ENCODE measurements around the gene ATOX1. TPM values are rescaled to one million over a fixed set of nuclear protein-coding genes. Genes with fewer than 3 reads are reported as not detected.

Gene ATOX1
- total and polyA plus RNA-seq, 9 of the 15 experiments (the other 6 are each of a cell fraction or from before 2014, with no cell fraction given) = 59.2 to 318 (median 86.2) TPM

DNA sequence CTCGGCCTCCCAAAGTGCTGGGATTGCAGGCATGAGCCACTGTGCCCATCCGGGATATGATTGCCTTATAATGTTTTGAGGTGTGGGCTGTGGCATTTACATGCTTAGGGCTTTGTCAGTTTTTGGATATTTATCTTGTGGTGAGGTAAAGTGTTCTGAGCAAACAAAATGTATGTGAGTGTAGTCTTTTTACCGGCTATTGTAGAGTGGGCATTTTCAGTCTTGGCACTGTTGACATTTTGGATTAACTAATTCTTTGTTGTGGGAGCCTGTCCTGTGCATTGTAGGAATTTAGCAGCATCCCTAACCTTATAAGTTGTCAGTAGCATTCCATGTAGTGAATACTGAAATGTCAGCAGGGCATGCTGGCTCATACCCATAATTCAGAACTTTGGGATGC, 34.9 kb upstream of the ATOX1 start (continued):
- TF ChIP-seq, protein P1, sequence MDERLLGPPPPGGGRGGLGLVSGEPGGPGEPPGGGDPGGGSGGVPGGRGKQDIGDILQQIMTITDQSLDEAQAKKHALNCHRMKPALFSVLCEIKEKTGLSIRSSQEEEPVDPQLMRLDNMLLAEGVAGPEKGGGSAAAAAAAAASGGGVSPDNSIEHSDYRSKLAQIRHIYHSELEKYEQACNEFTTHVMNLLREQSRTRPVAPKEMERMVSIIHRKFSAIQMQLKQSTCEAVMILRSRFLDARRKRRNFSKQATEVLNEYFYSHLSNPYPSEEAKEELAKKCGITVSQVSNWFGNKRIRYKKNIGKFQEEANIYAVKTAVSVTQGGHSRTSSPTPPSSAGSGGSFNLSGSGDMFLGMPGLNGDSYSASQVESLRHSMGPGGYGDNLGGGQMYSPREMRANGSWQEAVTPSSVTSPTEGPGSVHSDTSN (CRISPR knock-in tag; IDR thresholded peaks at IDR 0.05; ENCODE audit: low read depth) = no peak
- TF ChIP-seq, protein P1 (tag; conservative IDR thresholded peaks at IDR 0.05; ENCODE audit: low read depth) = no peak
- TF ChIP-seq RAD51 (IDR thresholded peaks at IDR 0.05; ENCODE audit: borderline replicate concordance, low read depth) (no peak), RBM39 (optimal IDR thresholded peaks at IDR 0.05; ENCODE audit: low read depth, low read length) (no peak), SP1 (CRISPR knock-in tag; IDR thresholded peaks at IDR 0.05) (no peak), ZNF717 (CRISPR knock-in tag; IDR thresholded peaks at IDR 0.05) (no peak), SRSF9 (IDR thresholded peaks at IDR 0.05; ENCODE audit: borderline replicate concordance, low read depth, low read length) (no peak), ZNF398 (CRISPR knock-in tag; IDR thresholded peaks at IDR 0.05) (no peak), MTA2 (IDR thresholded peaks at IDR 0.05; ENCODE audit: low read depth) (no peak), ZNF830 (CRISPR knock-in tag; IDR thresholded peaks at IDR 0.05) (no peak)
